ENCODE measurements around the gene SND1.

SND1 gene

GRCh38 chr7:127745445-127745844, 93.5 kb downstream of the SND1 start:
- no peak overlapping the region for H3K4me3 ChIP-seq (replicated peaks; ENCODE audit: insufficient read depth, low read length)
- DNase-seq (ENCODE audit: low read depth in 1 of 2, low spot score in 1 of 2) = no peak
- H3K27ac ChIP-seq (replicated peaks) = no peak overlapping the region
- no peaks in the 10 kb centered on the region for H3K27me3 ChIP-seq (ENCODE audit: insufficient read depth, poor library complexity, severe bottlenecking)
- TF ChIP-seq SPI1 (IDR thresholded peaks at IDR 0.05; ENCODE audit: borderline replicate concordance, low read depth) = no peak
- TF ChIP-seq REST (IDR thresholded peaks at IDR 0.05; ENCODE audit: insufficient replicate concordance, low read depth) = no peak
- TF ChIP-seq GABPA (IDR thresholded peaks at IDR 0.05; ENCODE audit: low read depth) = no peak
- TF ChIP-seq CTCF (IDR thresholded peaks at IDR 0.05; ENCODE audit: insufficient read depth, low read length) = no peak
- no peak for TF ChIP-seq POLR2AphosphoS5 (IDR thresholded peaks at IDR 0.05; ENCODE audit: low read depth)

- Histone ChIP-seq H3K4me3 (replicated peaks; ENCODE audit: insufficient read depth, low read length) (no peak overlapping the region), H3K27me3 (ENCODE audit: insufficient read depth, poor library complexity, severe bottlenecking) (no peaks in the 10 kb centered on the region), H3K27ac (replicated peaks) (no peak overlapping the region)
- no peak for DNase-seq (ENCODE audit: low read depth in 1 of 2, low spot score in 1 of 2)
- TF ChIP-seq SPI1 (IDR thresholded peaks at IDR 0.05; ENCODE audit: borderline replicate concordance, low read depth) (no peak), REST (IDR thresholded peaks at IDR 0.05; ENCODE audit: insufficient replicate concordance, low read depth) (no peak), POLR2AphosphoS5 (IDR thresholded peaks at IDR 0.05; ENCODE audit: low read depth) (no peak), CTCF (IDR thresholded peaks at IDR 0.05; ENCODE audit: insufficient read depth, low read length) (no peak), GABPA (IDR thresholded peaks at IDR 0.05; ENCODE audit: low read depth) (no peak)
These were observed 99.1 kb downstream of the SND1 start for GRCh38 chr7:127751062-127751461.

GRCh38 chr7:127751490-127752448, 99.8 kb downstream of the SND1 start:
- Histone ChIP-seq H3K4me3 (replicated peaks; ENCODE audit: insufficient read depth, low read length) (no peak overlapping the region), H3K27me3 (ENCODE audit: insufficient read depth, poor library complexity, severe bottlenecking) (no peaks in the 10 kb centered on the region), H3K27ac (replicated peaks) (no peak overlapping the region)
- TF ChIP-seq REST (IDR thresholded peaks at IDR 0.05; ENCODE audit: insufficient replicate concordance, low read depth) = no peak
- TF ChIP-seq SPI1 (IDR thresholded peaks at IDR 0.05; ENCODE audit: borderline replicate concordance, low read depth) = no peak; the same call in 1 of the 2 replicates
- no peak for TF ChIP-seq POLR2AphosphoS5 (IDR thresholded peaks at IDR 0.05; ENCODE audit: low read depth)
- no peak for TF ChIP-seq GABPA (IDR thresholded peaks at IDR 0.05; ENCODE audit: low read depth)
- no peak for TF ChIP-seq CTCF (IDR thresholded peaks at IDR 0.05; ENCODE audit: insufficient read depth, low read length)
- DNase-seq (ENCODE audit: low read depth in 1 of 2, low spot score in 1 of 2) = peak in 1 of 2 experiments; percentile 39

Data from HL-60 (cell line).